Measurements from ENCODE around the gene MXD3.
A peak's percentile ranks its signal among the peaks of the same experiment; 100 is the strongest.

The MXD3 gene

DNA sequence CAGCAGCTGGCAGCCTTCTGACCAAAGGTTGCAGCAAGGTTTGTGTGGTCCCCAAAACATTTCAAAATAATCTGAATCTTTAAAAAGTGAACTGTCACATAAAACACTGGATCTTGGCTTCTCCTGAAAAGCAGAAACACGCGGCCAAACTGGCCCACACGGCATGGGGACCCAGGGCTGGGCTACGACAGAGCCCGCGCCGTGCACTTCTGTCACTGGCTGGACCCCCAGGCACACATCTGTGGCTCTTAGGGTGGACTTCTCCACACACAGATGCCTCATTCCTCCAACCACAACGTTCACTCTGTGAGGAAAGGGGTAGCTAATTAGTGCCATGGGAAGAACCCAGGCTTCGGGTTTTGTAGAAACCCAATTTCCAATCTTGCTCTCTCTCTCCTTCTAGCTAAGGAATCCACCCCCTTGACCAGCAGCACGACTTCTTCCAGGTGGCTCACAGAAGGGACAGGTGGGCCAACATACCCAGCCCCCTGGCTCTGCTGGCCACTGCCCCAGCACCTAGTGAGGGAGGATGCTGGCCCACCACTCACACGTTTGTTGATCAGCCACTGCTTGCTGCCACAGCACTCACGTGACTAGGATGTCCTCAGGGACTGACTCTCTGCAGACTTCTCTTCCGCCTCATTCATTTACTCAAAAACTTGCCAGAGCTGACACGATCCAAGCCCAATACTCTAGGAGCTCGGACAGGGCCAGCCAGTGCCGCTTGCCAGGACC, 21.9 kb upstream of the MXD3 start:
- peak overlapping the region; percentile 3; the same call in 1 of the 2 replicates for H3K27ac ChIP-seq
- TF ChIP-seq, protein P1, sequence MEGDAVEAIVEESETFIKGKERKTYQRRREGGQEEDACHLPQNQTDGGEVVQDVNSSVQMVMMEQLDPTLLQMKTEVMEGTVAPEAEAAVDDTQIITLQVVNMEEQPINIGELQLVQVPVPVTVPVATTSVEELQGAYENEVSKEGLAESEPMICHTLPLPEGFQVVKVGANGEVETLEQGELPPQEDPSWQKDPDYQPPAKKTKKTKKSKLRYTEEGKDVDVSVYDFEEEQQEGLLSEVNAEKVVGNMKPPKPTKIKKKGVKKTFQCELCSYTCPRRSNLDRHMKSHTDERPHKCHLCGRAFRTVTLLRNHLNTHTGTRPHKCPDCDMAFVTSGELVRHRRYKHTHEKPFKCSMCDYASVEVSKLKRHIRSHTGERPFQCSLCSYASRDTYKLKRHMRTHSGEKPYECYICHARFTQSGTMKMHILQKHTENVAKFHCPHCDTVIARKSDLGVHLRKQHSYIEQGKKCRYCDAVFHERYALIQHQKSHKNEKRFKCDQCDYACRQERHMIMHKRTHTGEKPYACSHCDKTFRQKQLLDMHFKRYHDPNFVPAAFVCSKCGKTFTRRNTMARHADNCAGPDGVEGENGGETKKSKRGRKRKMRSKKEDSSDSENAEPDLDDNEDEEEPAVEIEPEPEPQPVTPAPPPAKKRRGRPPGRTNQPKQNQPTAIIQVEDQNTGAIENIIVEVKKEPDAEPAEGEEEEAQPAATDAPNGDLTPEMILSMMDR (conservative IDR thresholded peaks at IDR 0.05; ENCODE audit: low read depth), result no peak
- ChIA-PET POLR2A (ENCODE audit: low non-redundant PET) (no interaction called here), CTCF (interaction anchor here (0.6 kb wide), 1 partner anchor 77 kb away, joined by 3 read pairs; no protein-coding TSS in a partner anchor)
- DNase-seq (ENCODE audit: low spot score), result no peak

DNA sequence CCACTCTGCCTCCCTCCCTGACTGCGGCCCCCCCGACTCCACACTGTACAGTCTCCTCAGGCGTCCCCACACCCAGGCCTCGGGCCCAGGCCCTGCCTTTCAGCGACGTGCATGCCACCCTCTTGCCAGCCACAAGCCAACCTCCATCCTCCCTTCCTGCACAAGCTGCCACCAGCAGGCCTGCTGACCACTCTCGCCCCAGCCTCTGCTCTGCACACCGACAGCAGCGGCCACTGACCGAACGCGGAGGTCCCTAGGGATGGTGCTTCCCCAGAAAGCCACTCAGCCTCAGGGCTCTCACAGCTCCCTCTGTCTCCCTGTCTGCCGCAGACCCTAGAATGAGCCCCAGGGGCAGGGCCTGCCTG, 21.2 kb upstream of the MXD3 start:
- H3K27ac ChIP-seq, result no peak overlapping the region; the same call in 1 of the 2 replicates
- ChIA-PET POLR2A (ENCODE audit: low non-redundant PET) (no interaction called here), CTCF (no interaction called here)
- TF ChIP-seq, protein P1 (conservative IDR thresholded peaks at IDR 0.05; ENCODE audit: low read depth), result no peak
- no peak for DNase-seq (ENCODE audit: low spot score)

DNA sequence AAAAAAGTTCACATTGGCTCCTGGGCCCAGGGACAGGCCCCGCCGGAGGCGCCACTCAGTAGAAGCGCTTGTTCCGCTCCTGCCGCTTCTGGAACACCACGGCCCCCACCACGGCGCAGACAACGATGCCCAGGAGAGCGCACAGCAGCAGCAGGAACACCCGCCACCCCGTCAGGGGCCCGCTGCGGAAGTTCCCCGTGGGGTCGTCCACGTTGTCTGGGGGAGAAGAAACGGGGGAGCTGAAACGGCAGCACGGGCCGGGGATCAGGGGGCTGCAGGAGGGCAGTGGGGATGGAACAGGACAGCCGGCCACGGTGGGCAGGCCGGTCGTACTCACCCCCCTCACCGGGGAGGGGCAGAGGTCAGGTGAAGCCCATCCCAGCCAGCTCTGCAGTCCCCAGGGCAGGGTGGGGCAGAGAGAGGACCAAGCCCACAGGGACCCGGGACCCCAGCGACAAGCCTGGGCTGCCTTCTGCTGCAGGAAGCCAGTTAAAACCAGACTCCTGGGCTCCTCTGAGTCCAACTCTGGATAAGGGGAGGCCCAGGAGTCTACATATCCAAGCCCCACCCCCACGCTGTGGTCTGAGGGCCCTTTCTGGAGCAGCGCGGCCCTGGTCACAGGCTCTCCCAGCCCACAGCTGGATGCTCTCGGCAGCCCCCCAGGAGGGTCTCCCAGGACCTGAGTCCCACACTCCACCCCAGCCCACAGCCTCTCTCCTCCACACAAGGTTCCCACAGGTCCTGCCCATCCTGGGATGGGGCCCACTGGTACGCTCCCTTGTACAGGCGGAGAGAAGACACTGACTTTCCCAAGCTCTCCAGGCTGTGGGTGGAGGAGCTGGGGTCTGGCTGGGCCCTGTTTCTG, 20.6 kb upstream of the MXD3 start:
- POLR2A ChIA-PET (ENCODE audit: low non-redundant PET), result no interaction called here

DNA sequence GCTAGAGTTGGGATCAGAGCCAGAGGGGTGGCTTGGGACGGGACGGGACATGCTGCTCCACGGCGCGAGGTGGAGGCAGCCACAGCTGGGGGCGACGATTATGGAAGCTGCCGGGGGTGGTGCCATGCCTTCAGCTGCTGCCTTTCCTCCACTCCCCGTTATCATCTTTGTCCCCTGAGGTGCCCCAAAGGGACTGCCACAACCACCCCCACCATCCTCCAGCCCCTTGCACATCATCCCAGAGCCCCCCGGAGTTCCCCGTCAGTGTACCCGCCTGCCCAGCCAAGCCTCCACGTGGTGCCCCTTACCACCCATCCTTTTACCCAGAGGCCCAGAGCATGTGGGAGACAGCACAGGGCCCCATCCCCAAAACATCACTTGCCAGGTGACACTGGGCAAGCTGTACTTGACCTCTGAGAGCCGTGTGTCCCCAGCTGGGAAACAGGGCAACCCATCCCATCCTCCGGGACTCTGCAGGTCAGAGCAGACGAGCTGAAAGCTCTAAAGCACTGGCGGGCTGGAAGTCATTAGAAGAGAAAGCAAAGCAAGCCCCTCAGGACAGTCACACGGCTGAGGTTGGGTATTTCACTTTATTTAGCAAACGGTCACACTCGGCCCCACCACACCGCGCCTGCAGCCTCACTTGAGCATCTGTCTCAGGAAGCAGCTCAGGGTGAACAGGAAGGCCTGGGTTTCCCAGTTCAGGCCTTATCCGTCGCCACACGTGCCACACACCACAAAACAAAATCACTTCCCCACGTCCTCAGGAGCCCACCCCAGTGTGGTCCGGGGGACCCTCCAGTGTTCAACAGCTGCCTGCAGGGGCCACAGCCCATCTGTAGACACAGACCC, 19.5 kb upstream of the MXD3 start:
- H3K27ac ChIP-seq, result no peak overlapping the region
- no peak for DNase-seq (ENCODE audit: low spot score)
- ChIA-PET CTCF (no interaction called here), POLR2A (ENCODE audit: low non-redundant PET) (no interaction called here)
- TF ChIP-seq, protein P1 (conservative IDR thresholded peaks at IDR 0.05; ENCODE audit: low read depth), result no peak

More for the DNA sequence above, 20.6 kb upstream of the MXD3 start:
- CTCF ChIA-PET, result no interaction called here
- H3K27ac ChIP-seq, result no peak overlapping the region; the same call in 1 of the 2 replicates
- DNase-seq (ENCODE audit: low spot score), result no peak
- TF ChIP-seq, protein P1 (conservative IDR thresholded peaks at IDR 0.05; ENCODE audit: low read depth), result no peak

DNA sequence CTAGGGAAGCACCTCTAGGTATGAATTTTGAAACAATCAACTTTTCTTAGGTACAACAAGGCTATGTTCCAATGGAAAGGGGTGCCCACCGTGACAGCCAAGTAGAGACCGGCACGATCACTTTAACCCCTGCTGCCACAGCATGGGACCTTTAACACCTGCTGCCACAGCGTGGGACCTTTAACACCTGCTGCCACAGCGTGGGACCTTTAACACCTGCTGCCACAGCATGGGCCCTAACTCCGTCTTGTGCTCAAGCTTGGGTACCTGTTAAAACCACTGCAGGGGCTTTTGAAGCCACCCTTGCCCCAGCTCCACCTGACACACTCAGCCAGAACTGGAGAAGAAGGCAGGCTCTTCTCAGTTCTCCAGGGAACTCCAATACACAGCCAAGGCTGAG, 18.2 kb upstream of the MXD3 start:
- CTCF ChIA-PET, result interaction anchor here (0.8 kb wide), 1 partner anchor 12 kb away, joined by 3 read pairs; no protein-coding TSS in a partner anchor
- POLR2A ChIA-PET (ENCODE audit: low non-redundant PET), result no interaction called here
- no peak overlapping the region for H3K27ac ChIP-seq
- no peak for DNase-seq (ENCODE audit: low spot score)
- TF ChIP-seq, protein P1 (conservative IDR thresholded peaks at IDR 0.05; ENCODE audit: low read depth), result no peak
